Measurements from ENCODE around the gene HMGCS1. TPM values are rescaled to one million over a fixed set of nuclear protein-coding genes. Genes with fewer than 3 reads are reported as not detected.
"Not testable (repeated sequence)": the region's sequence is repeated elsewhere in the genome, so short reads cannot be mapped to it uniquely, and the experiment has no call there.

HMGCS1 gene
- total and polyA plus RNA-seq, 2 experiments from 2014 or later: 6.2 to 10.4 TPM

- TF ChIP-seq EZH2phosphoT487 (IDR thresholded peaks at IDR 0.05; ENCODE audit: insufficient read depth, low read depth): no peak
- no peak for TF ChIP-seq EZH2 (IDR thresholded peaks at IDR 0.05; ENCODE audit: insufficient read depth, poor library complexity, severe bottlenecking)
- no peak for DNase-seq
- Histone ChIP-seq H4K20me1 (ENCODE audit: insufficient read depth) (no peaks in the 10 kb centered on the region), H2AFZ (peak overlapping the region; percentile 87), H3K27me3 (replicated peaks; ENCODE audit: insufficient read depth) (no peaks in the 10 kb centered on the region), H3K36me3 (ENCODE audit: low read depth) (no peaks in the 10 kb centered on the region), H3K79me2 (ENCODE audit: insufficient read depth) (peaks cover 54% of the 10 kb centered on the region), H3K9me2 (ENCODE audit: insufficient read depth) (no peaks in the 10 kb centered on the region), H3K4me2 (ENCODE audit: unreplicated experiment) (peak overlapping the region; percentile 83), H3K9ac (peak overlapping the region; percentile 92), H3K9me3 (ENCODE audit: low read depth) (no peaks in the 10 kb centered on the region), H3K27ac (peak overlapping the region; percentile 84), H3K4me1 (ENCODE audit: insufficient read depth) (peaks cover 13% of the 10 kb centered on the region; the same call in 1 of the 2 replicates), H3F3A (ENCODE audit: insufficient read depth) (peaks cover 6% of the 10 kb centered on the region; the same call in 1 of the 2 replicates), H3K4me3 (peak overlapping the region; percentile 88)
- 10 to 11% methylated on average over 9 of the region's 9 CpGs for WGBS, 2 experiments (ENCODE audit: low coverage in 1 of 2, low lambda C conversion rate in 2 of 2, missing lambda C conversion rate in 2 of 2)
- in situ Hi-C loops (cut with MboI): no loop called here
Measured at GRCh38 chr5:43312699-43313034, 545 bp downstream of the HMGCS1 start.

- Histone ChIP-seq H3K9me3 (ENCODE audit: low read depth) (no peaks in the 10 kb centered on the region), H2AFZ (peak overlapping the region; percentile 87), H4K20me1 (ENCODE audit: insufficient read depth) (no peaks in the 10 kb centered on the region), H3K4me1 (ENCODE audit: insufficient read depth) (peaks cover 13% of the 10 kb centered on the region; the same call in 1 of the 2 replicates), H3K36me3 (ENCODE audit: low read depth) (no peaks in the 10 kb centered on the region), H3K4me2 (ENCODE audit: unreplicated experiment) (peak overlapping the region; percentile 83), H3F3A (ENCODE audit: insufficient read depth) (peaks cover 6% of the 10 kb centered on the region; the same call in 1 of the 2 replicates), H3K27ac (0 out of 2 replicates have a peak overlapping the region, but pooled peaks have one; percentile 84), H3K4me3 (peak overlapping the region; percentile 88), H3K9me2 (ENCODE audit: insufficient read depth) (no peaks in the 10 kb centered on the region), H3K79me2 (ENCODE audit: insufficient read depth) (peaks cover 59% of the 10 kb centered on the region), H3K9ac (peak overlapping the region; percentile 92), H3K27me3 (replicated peaks; ENCODE audit: insufficient read depth) (no peaks in the 10 kb centered on the region)
- peak; percentile 7 for DNase-seq
- TF ChIP-seq EZH2 (IDR thresholded peaks at IDR 0.05; ENCODE audit: insufficient read depth, poor library complexity, severe bottlenecking) (no peak), EZH2phosphoT487 (IDR thresholded peaks at IDR 0.05; ENCODE audit: insufficient read depth, low read depth) (no peak)
- in situ Hi-C loops (cut with MboI): no loop called here
- 9 to 10% methylated on average over 6 of the region's 6 CpGs for WGBS, 2 experiments (ENCODE audit: low coverage in 1 of 2, low lambda C conversion rate in 2 of 2, missing lambda C conversion rate in 2 of 2)
Measured at GRCh38 chr5:43312076-43312661, 1.0 kb downstream of the HMGCS1 start.

GRCh38 chr5:43309637-43310036 is 3.6 kb downstream of the HMGCS1 start:
- Histone ChIP-seq H3K36me3 (ENCODE audit: low read depth) (no peaks in the 10 kb centered on the region), H3K9me3 (ENCODE audit: low read depth) (no peaks in the 10 kb centered on the region), H3K4me1 (ENCODE audit: insufficient read depth) (peaks cover 13% of the 10 kb centered on the region), H3K4me2 (ENCODE audit: unreplicated experiment) (no peak overlapping the region), H3K4me3 (no peak overlapping the region), H2AFZ (no peak overlapping the region), H3F3A (ENCODE audit: insufficient read depth) (peaks cover 11% of the 10 kb centered on the region), H3K27ac (no peak overlapping the region), H3K27me3 (replicated peaks; ENCODE audit: insufficient read depth) (no peaks in the 10 kb centered on the region), H3K79me2 (ENCODE audit: insufficient read depth) (peaks cover 72% of the 10 kb centered on the region), H3K9me2 (ENCODE audit: insufficient read depth) (no peaks in the 10 kb centered on the region), H3K9ac (no peak overlapping the region), H4K20me1 (ENCODE audit: insufficient read depth) (no peaks in the 10 kb centered on the region)
- in situ Hi-C loops (cut with MboI): no loop called here
- no peak for TF ChIP-seq EZH2 (IDR thresholded peaks at IDR 0.05; ENCODE audit: insufficient read depth, poor library complexity, severe bottlenecking)
- DNase-seq: no peak

- H3K4me3 ChIP-seq: no peak overlapping the region
- H3K27ac ChIP-seq: no peak overlapping the region
- H3K9ac ChIP-seq: no peak overlapping the region
- no peaks in the 10 kb centered on the region for H3K9me3 ChIP-seq (ENCODE audit: low read depth)
- no peak for DNase-seq
- H4K20me1 ChIP-seq (ENCODE audit: insufficient read depth): no peaks in the 10 kb centered on the region
- peaks cover 9% of the 10 kb centered on the region for H3F3A ChIP-seq (ENCODE audit: insufficient read depth)
- no peaks in the 10 kb centered on the region for H3K27me3 ChIP-seq (replicated peaks; ENCODE audit: insufficient read depth)
- H3K36me3 ChIP-seq (ENCODE audit: low read depth): no peaks in the 10 kb centered on the region
- H3K9me2 ChIP-seq (ENCODE audit: insufficient read depth): no peaks in the 10 kb centered on the region
- no peak overlapping the region for H3K4me2 ChIP-seq (ENCODE audit: unreplicated experiment)
- TF ChIP-seq EZH2phosphoT487 (IDR thresholded peaks at IDR 0.05; ENCODE audit: insufficient read depth, low read depth) (no peak), EZH2 (IDR thresholded peaks at IDR 0.05; ENCODE audit: insufficient read depth, poor library complexity, severe bottlenecking) (no peak)
- 98% methylated on average over 3 of the region's 3 CpGs for WGBS, 2 experiments (ENCODE audit: low coverage in 1 of 2, low lambda C conversion rate in 2 of 2, missing lambda C conversion rate in 2 of 2)
- in situ Hi-C loops (cut with MboI): no loop called here
- no peak overlapping the region for H2AFZ ChIP-seq
- H3K79me2 ChIP-seq (ENCODE audit: insufficient read depth): peaks cover 78% of the 10 kb centered on the region
- peaks cover 13% of the 10 kb centered on the region for H3K4me1 ChIP-seq (ENCODE audit: insufficient read depth)
Measured at GRCh38 chr5:43309122-43309521, 4.1 kb downstream of the HMGCS1 start.

GRCh38 chr5:43306954-43307353 is 6.3 kb downstream of the HMGCS1 start:
- H3K4me3 ChIP-seq; DNase-seq; H3K27ac ChIP-seq; H3K9ac ChIP-seq; H4K20me1 ChIP-seq (ENCODE audit: insufficient read depth); H3K4me1 ChIP-seq (ENCODE audit: insufficient read depth); H3K4me2 ChIP-seq (ENCODE audit: unreplicated experiment); in situ Hi-C loops (cut with MboI); H3F3A ChIP-seq (ENCODE audit: insufficient read depth); H3K9me2 ChIP-seq (ENCODE audit: insufficient read depth); H3K9me3 ChIP-seq (ENCODE audit: low read depth); H3K36me3 ChIP-seq (ENCODE audit: low read depth); H3K27me3 ChIP-seq (replicated peaks; ENCODE audit: insufficient read depth); H2AFZ ChIP-seq: not testable (repeated sequence)
- WGBS, 2 experiments (ENCODE audit: low coverage in 1 of 2, low lambda C conversion rate in 2 of 2, missing lambda C conversion rate in 2 of 2): 84 to 93% methylated on average over 5 of the region's 5 CpGs
- H3K79me2 ChIP-seq (ENCODE audit: insufficient read depth): peaks cover 88% of the 10 kb centered on the region

Measured in GM23248 (cell line).